H9 (cell line): ENCODE results near the gene DNAH1. TPM values are rescaled to one million over a fixed set of nuclear protein-coding genes. Genes with fewer than 3 reads are reported as not detected.

ENCODE experiments used
- DNase-seq: peaks from one replicate; pipeline ENCODE4 v3.0.0-alpha.2; 2017
- H2AFZ ChIP-seq: one replicate; pipeline ENCODE4 v1.6.1; 2013; ENCODE audit warnings: mild to moderate bottlenecking, low read length, control low read depth, moderate library complexity
- H2AK5ac ChIP-seq: 2 replicates; pipeline ENCODE4 v1.6.1; 2013; ENCODE audit warnings: low read length, control low read depth, mixed read lengths; ENCODE audit not compliant: insufficient read length
- H2BK120ac ChIP-seq: one replicate; pipeline ENCODE4 v1.6.1; 2013; ENCODE audit warnings: low read depth, mild to moderate bottlenecking, low read length, control low read depth, inconsistent platforms; ENCODE audit not compliant: poor library complexity, severe bottlenecking
- H2BK12ac ChIP-seq: 2 replicates; pipeline ENCODE4 v1.6.1; 2013; ENCODE audit warnings: low read length, control low read depth, mixed read lengths, low read depth; ENCODE audit not compliant: insufficient read length
- H2BK15ac ChIP-seq: 2 replicates; pipeline ENCODE4 v1.6.1; 2013; ENCODE audit warnings: low read depth, low read length, control low read depth
- H2BK20ac ChIP-seq: one replicate; pipeline ENCODE4 v1.6.1; 2013; ENCODE audit warnings: low read depth, mild to moderate bottlenecking, low read length, control low read depth, inconsistent platforms; ENCODE audit not compliant: poor library complexity, severe bottlenecking
- H2BK5ac ChIP-seq: 2 replicates; pipeline ENCODE4 v1.6.1; 2013; ENCODE audit warnings: low read length, control low read depth, mixed read lengths; ENCODE audit not compliant: insufficient read length
- H3K14ac ChIP-seq: 2 replicates; pipeline ENCODE4 v1.6.1; 2013; ENCODE audit warnings: low read length, control low read depth; ENCODE audit not compliant: insufficient read depth
- H3K18ac ChIP-seq: 2 replicates; pipeline ENCODE4 v1.6.1; 2013; ENCODE audit warnings: low read depth, mild to moderate bottlenecking, mixed read lengths, low read length, control low read depth; ENCODE audit not compliant: insufficient read length
- H3K23ac ChIP-seq: 2 replicates; pipeline ENCODE4 v1.6.1; 2013; ENCODE audit warnings: low read length, control low read depth, mixed read lengths, low read depth; ENCODE audit not compliant: insufficient read length
- H3K23me2 ChIP-seq: 2 replicates; pipeline ENCODE4 v1.6.1; 2013; ENCODE audit warnings: low read depth, mild to moderate bottlenecking, mixed read lengths, low read length, control low read depth; ENCODE audit not compliant: insufficient read length, poor library complexity, severe bottlenecking
- H3K27ac ChIP-seq: 2 replicates; pipeline ENCODE4 v1.5.1; 2013; ENCODE audit warnings: low read length, control low read depth, mixed read lengths, low read depth; ENCODE audit not compliant: insufficient read length
- H3K27me3 ChIP-seq: 2 replicates; pipeline ENCODE4 v1.6.1; 2013; ENCODE audit warnings: low read length, control low read depth, inconsistent platforms; ENCODE audit not compliant: insufficient read depth
- H3K4ac ChIP-seq: 2 replicates; pipeline ENCODE4 v1.6.1; 2013; ENCODE audit warnings: low read depth, mild to moderate bottlenecking, control low read depth, inconsistent platforms, low read length, moderate library complexity
- H3K4me1 ChIP-seq: 2 replicates; pipeline ENCODE4 v1.6.1; 2013; ENCODE audit warnings: low read length, control low read depth, inconsistent platforms; ENCODE audit not compliant: insufficient read depth
- H3K4me2 ChIP-seq: 2 replicates; pipeline ENCODE4 v1.6.1; 2013; ENCODE audit warnings: low read length, control low read depth, mixed read lengths; ENCODE audit not compliant: insufficient read length, insufficient read depth
- H3K56ac ChIP-seq: 2 replicates; pipeline ENCODE4 v1.6.1; 2013; ENCODE audit warnings: low read depth, mild to moderate bottlenecking, mixed read lengths, low read length, control low read depth; ENCODE audit not compliant: insufficient read length
- H3K79me1 ChIP-seq: 2 replicates; pipeline ENCODE4 v1.6.1; 2013; ENCODE audit warnings: low read depth, mild to moderate bottlenecking, moderate library complexity, low read length, control low read depth, inconsistent platforms; ENCODE audit not compliant: insufficient read depth, poor library complexity, severe bottlenecking
- H3K79me2 ChIP-seq: 2 replicates; pipeline ENCODE4 v1.6.1; 2013; ENCODE audit warnings: low read length, control low read depth, inconsistent platforms; ENCODE audit not compliant: insufficient read depth
- H3K9ac ChIP-seq: 2 replicates; pipeline ENCODE4 v1.6.1; 2013; ENCODE audit warnings: low read length, control low read depth, mixed read lengths; ENCODE audit not compliant: insufficient read length; ENCODE audit errors: extremely low read depth
- H3K9me3 ChIP-seq: one replicate; pipeline ENCODE4 v1.6.1; 2013; ENCODE audit warnings: low read depth, low read length, inconsistent platforms; ENCODE audit not compliant: control insufficient read depth
- H3T11ph ChIP-seq: one replicate; pipeline ENCODE4 v1.6.1; 2013; ENCODE audit warnings: mild to moderate bottlenecking, low read length, control low read depth, inconsistent platforms
- H4K20me1 ChIP-seq: one replicate; pipeline ENCODE4 v1.6.1; 2013; ENCODE audit not compliant: control insufficient read depth, insufficient read length, insufficient read depth
- H4K5ac ChIP-seq: 2 replicates; pipeline ENCODE4 v1.6.1; 2013; ENCODE audit warnings: low read depth, mild to moderate bottlenecking, mixed read lengths, low read length, control low read depth; ENCODE audit not compliant: insufficient read length
- H4K8ac ChIP-seq: replicated peaks from 2 replicates; pipeline ENCODE4 v1.6.1; 2013; ENCODE audit warnings: low read length, control low read depth, mixed read lengths, low read depth; ENCODE audit not compliant: insufficient read length
- H4K91ac ChIP-seq: 2 replicates; pipeline ENCODE4 v1.6.1; 2013; ENCODE audit warnings: low read depth, mild to moderate bottlenecking, moderate library complexity, mixed read lengths, low read length, control low read depth; ENCODE audit not compliant: insufficient read length
- H3K27ac Mint-ChIP-seq, 3 experiments: 2 replicates in 2 of 3; 3 replicates in 1 of 3; pipeline ENCODE4 v1.8.0; 2020 to 2021; ENCODE audit warnings: mixed read lengths in 3 of 3, mild to moderate bottlenecking in 1 of 3, moderate library complexity in 1 of 3
- H3K27me3 Mint-ChIP-seq: 2 replicates; pipeline ENCODE4 v1.8.0; 2021; ENCODE audit warnings: low read depth, mild to moderate bottlenecking, moderate library complexity, mixed read lengths
- H3K36me3 Mint-ChIP-seq, 3 experiments: 2 replicates in 2 of 3; 3 replicates in 1 of 3; pipeline ENCODE4 v1.8.0; 2020 to 2021; ENCODE audit warnings: low read depth in 3 of 3, mixed read lengths in 3 of 3; ENCODE audit not compliant: insufficient read depth in 1 of 3
- H3K4me1 Mint-ChIP-seq, 2 experiments: 2 replicates each; pipeline ENCODE4 v1.8.0; 2020; ENCODE audit warnings: mixed read lengths in 2 of 2
- H3K4me3 Mint-ChIP-seq, 2 experiments: 2 replicates in 1 of 2; 3 replicates in 1 of 2; pipeline ENCODE4 v1.8.0; 2020 to 2021; ENCODE audit warnings: mild to moderate bottlenecking in 2 of 2, mixed read lengths in 2 of 2, moderate library complexity in 1 of 2
- H3K9me3 Mint-ChIP-seq, 2 experiments: 2 replicates in 1 of 2; 3 replicates in 1 of 2; pipeline ENCODE4 v1.8.0; 2020; ENCODE audit warnings: mild to moderate bottlenecking in 2 of 2, mixed read lengths in 2 of 2, moderate library complexity in 1 of 2
- WGBS: extraction: QIAGEN DNeasy Blood & Tissue Kit; methylation state at CpG from one replicate; pipeline ENCODE4 v1.1.7; 2013; ENCODE audit warnings: missing lambda C conversion rate, low lambda C conversion rate, mixed read lengths; ENCODE audit not compliant: insufficient read length; ENCODE audit errors: extremely low coverage; 5-methylcytosine and 5-hydroxymethylcytosine counted together
- total RNA-seq: library from RNA; stranded (reverse); gene quantifications from 2 replicates; pipeline ENCODE4 v1.2.1, GENCODE V29; 2021
- TF ChIP-seq, protein P1 (sequence below): fragments of 200-600 bp; sonication (generic); conservative IDR thresholded peaks from 3 replicates; pipeline ENCODE4 v1.8.0; 2021; ENCODE audit warnings: antibody characterized with exemption, mild to moderate bottlenecking

Gene DNAH1
- total RNA-seq, 1 experiment from 2014 or later, result 2.0 TPM

DNA sequence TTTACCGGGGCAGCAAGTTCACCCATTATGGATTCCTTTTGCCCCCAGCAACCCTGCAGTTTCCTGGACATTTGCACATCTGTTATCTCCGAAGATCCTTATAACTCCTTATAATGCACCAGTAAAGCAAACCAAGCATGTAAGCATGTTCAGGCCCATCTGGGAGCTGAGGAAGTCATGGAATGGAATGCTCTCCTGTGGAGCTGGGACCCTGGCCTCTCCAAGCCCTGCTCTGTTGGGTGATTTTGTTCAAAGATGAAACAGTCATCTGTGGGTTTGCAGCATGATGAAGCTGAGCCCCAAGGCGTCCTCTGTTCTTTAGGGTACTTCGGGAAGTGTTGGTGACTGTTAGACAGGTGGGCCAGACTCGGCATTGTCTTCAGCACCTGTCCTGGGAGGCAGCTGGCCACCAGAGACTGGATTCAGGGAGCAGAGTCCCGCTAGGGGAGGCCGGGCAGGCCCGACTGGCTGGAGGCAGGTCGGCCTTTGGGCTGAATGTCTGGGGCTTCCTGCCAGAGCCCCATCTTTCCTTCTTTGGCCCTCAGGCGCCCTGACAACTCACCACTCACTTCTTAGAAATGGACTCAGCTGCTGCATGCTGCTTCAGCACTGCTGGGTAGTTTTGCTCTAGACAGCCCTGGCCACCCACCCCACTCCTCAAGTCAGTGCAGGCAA, 3.9 kb downstream of the DNAH1 start:
- no peak overlapping the region for H3K9ac ChIP-seq
- H3K4me2 ChIP-seq, result no peak overlapping the region
- no peak overlapping the region for H4K8ac ChIP-seq
- no peak overlapping the region for H3K56ac ChIP-seq
- H3K9me3 Mint-ChIP-seq, result no peaks in the 10 kb centered on the region
- no peak for DNase-seq
- H4K5ac ChIP-seq, result no peak overlapping the region
- H2BK15ac ChIP-seq, result no peak overlapping the region
- H2AFZ ChIP-seq, result no peak overlapping the region
- H3K27me3 Mint-ChIP-seq, result peaks cover 32% of the 10 kb centered on the region
- no peak overlapping the region for H3K4me3 Mint-ChIP-seq
- no peak overlapping the region for H3K23ac ChIP-seq
- H3K23me2 ChIP-seq, result peaks cover 6% of the 10 kb centered on the region
- H3K36me3 Mint-ChIP-seq, result no peaks in the 10 kb centered on the region; a peak in 1 of 7 replicates
- no peaks in the 10 kb centered on the region for H3K79me2 ChIP-seq
- H3T11ph ChIP-seq, result no peak overlapping the region
- H4K91ac ChIP-seq, result no peak overlapping the region
- H2BK5ac ChIP-seq, result no peak overlapping the region
- H3K27me3 ChIP-seq, result peaks cover 2% of the 10 kb centered on the region; the same call in 1 of the 2 replicates
- H3K4ac ChIP-seq, result no peak overlapping the region
- H2BK120ac ChIP-seq, result no peak overlapping the region
- H3K27ac Mint-ChIP-seq, result no peak overlapping the region
- no peaks in the 10 kb centered on the region for H3K79me1 ChIP-seq
- H2BK12ac ChIP-seq, result no peak overlapping the region
- H3K4me1 Mint-ChIP-seq, result peaks cover 5 to 10% of the 10 kb centered on the region in 2 experiments
- H3K9me3 ChIP-seq, result no peaks in the 10 kb centered on the region
- no peak overlapping the region for H2BK20ac ChIP-seq
- H4K20me1 ChIP-seq, result no peaks in the 10 kb centered on the region
- no peak overlapping the region for H3K18ac ChIP-seq
- no peak overlapping the region for H3K14ac ChIP-seq
- H3K4me1 ChIP-seq, result no peaks in the 10 kb centered on the region
- no CpG with 5 or more reads among the region's 10 CpGs for WGBS
- no peak overlapping the region for H3K27ac ChIP-seq
- TF ChIP-seq, protein P1, sequence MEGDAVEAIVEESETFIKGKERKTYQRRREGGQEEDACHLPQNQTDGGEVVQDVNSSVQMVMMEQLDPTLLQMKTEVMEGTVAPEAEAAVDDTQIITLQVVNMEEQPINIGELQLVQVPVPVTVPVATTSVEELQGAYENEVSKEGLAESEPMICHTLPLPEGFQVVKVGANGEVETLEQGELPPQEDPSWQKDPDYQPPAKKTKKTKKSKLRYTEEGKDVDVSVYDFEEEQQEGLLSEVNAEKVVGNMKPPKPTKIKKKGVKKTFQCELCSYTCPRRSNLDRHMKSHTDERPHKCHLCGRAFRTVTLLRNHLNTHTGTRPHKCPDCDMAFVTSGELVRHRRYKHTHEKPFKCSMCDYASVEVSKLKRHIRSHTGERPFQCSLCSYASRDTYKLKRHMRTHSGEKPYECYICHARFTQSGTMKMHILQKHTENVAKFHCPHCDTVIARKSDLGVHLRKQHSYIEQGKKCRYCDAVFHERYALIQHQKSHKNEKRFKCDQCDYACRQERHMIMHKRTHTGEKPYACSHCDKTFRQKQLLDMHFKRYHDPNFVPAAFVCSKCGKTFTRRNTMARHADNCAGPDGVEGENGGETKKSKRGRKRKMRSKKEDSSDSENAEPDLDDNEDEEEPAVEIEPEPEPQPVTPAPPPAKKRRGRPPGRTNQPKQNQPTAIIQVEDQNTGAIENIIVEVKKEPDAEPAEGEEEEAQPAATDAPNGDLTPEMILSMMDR, result no peak
- no peak overlapping the region for H2AK5ac ChIP-seq
